HepG2 (cell line): ENCODE measurements around the gene IQCK. TPM values are rescaled to one million over a fixed set of nuclear protein-coding genes. Genes with fewer than 3 reads are reported as not detected.
A peak's percentile ranks its signal among the peaks of the same experiment; 100 is the strongest.

Experiments
- FLYWCH1 ChIP-seq: sonication (generic); formaldehyde crosslinking; IDR thresholded peaks from 2 replicates; pipeline ENCODE4 v1.8.1; 2023; ENCODE audit warnings: mild to moderate bottlenecking, missing genetic modification reagents
- HMGXB4 ChIP-seq, 2 experiments: sonication (generic) in 1 of 2; formaldehyde crosslinking in 1 of 2; IDR thresholded peaks; 2 replicates each; pipeline versions ENCODE4 v1.4.0 to v1.6.1; 2018 to 2020; ENCODE audit warnings: missing genetic modification reagents in 2 of 2, borderline replicate concordance in 1 of 2, low read depth in 1 of 2, mild to moderate bottlenecking in 1 of 2, missing biosample characterization in 1 of 2
- KLF11 ChIP-seq: IDR thresholded peaks from 2 replicates; pipeline ENCODE4 v1.6.1; 2016; ENCODE audit warnings: missing compliant biosample characterization
- MIER3 ChIP-seq: IDR thresholded peaks from 2 replicates; pipeline ENCODE4 v1.6.1; 2016; ENCODE audit warnings: missing compliant biosample characterization, borderline replicate concordance
- SAP130 ChIP-seq: IDR thresholded peaks from 2 replicates; pipeline ENCODE4 v1.6.1; 2016; ENCODE audit warnings: low read depth
- ZBTB43 ChIP-seq: sonication (generic); formaldehyde crosslinking; conservative IDR thresholded peaks from 2 replicates; pipeline ENCODE4 v1.4.0; 2020; ENCODE audit warnings: missing genetic modification reagents
- ZFP91 ChIP-seq: sonication (generic); formaldehyde crosslinking; IDR thresholded peaks from 2 replicates; pipeline ENCODE4 v1.9.0; 2022; ENCODE audit warnings: missing genetic modification reagents, mild to moderate bottlenecking, borderline replicate concordance
- ZMAT3 ChIP-seq: sonication (generic); formaldehyde crosslinking; conservative IDR thresholded peaks from 2 replicates; pipeline ENCODE4 v1.7.0; 2021; ENCODE audit warnings: missing genetic modification reagents
- polyA plus RNA-seq, 8 experiments: library from polyadenylated mRNA; depleted of rRNA in 3 of 8; stranded (reverse) in 7 of 8; unstranded in 1 of 8; fragments of >200 nt; fragmentation: Illumina TruSeq in 4 of 8; extraction: Trizol in 4 of 8; gene quantifications; 2 replicates each; pipeline versions ENCODE4 v1.2.1 to v1.2.3, GENCODE V29; 2011 to 2016; ENCODE audit warnings: low read depth in 4 of 8, missing spikeins in 1 of 8, mixed read lengths in 1 of 8; ENCODE audit not compliant: insufficient read depth in 1 of 8
- total RNA-seq, 5 experiments: library from RNA; depleted of rRNA; stranded (reverse); fragments of >200 nt; fragmentation: Illumina TruSeq; extraction: Trizol; gene quantifications; 2 replicates each; pipeline ENCODE4 v1.2.3, GENCODE V29; 2016; ENCODE audit warnings: low read depth in 1 of 5
- TF ChIP-seq, protein P1 (sequence below): sonication (generic); formaldehyde crosslinking; IDR thresholded peaks from 2 replicates; pipeline ENCODE4 v1.4.0; 2020; ENCODE audit warnings: missing genetic modification reagents
- TF ChIP-seq, protein P2 (sequence below): sonication (generic); formaldehyde crosslinking; IDR thresholded peaks from 2 replicates; pipeline ENCODE4 v1.9.0; 2021; ENCODE audit warnings: missing genetic modification reagents, mild to moderate bottlenecking, borderline replicate concordance
- TF ChIP-seq, protein P3 (sequence below): sonication (generic); formaldehyde crosslinking; IDR thresholded peaks from 2 replicates; pipeline ENCODE4 v1.4.0; 2020; ENCODE audit warnings: missing genetic modification reagents
- TF ChIP-seq, protein P4 (sequence below): sonication (generic); formaldehyde crosslinking; IDR thresholded peaks from 2 replicates; pipeline ENCODE4 v1.4.0; 2020; ENCODE audit warnings: mild to moderate bottlenecking, missing genetic modification reagents

IQCK gene
- total and polyA plus RNA-seq, 2 of the 13 experiments (the other 11 are each of a cell fraction or from before 2014, with no cell fraction given): 5.1 to 7.3 TPM

GRCh38 chr16:19884611-19885450 is 166.8 kb downstream of the IQCK start, which contains the start of gene GPRC5B (continued):
- TF ChIP-seq ZFP91: no peak
- TF ChIP-seq, protein P1, sequence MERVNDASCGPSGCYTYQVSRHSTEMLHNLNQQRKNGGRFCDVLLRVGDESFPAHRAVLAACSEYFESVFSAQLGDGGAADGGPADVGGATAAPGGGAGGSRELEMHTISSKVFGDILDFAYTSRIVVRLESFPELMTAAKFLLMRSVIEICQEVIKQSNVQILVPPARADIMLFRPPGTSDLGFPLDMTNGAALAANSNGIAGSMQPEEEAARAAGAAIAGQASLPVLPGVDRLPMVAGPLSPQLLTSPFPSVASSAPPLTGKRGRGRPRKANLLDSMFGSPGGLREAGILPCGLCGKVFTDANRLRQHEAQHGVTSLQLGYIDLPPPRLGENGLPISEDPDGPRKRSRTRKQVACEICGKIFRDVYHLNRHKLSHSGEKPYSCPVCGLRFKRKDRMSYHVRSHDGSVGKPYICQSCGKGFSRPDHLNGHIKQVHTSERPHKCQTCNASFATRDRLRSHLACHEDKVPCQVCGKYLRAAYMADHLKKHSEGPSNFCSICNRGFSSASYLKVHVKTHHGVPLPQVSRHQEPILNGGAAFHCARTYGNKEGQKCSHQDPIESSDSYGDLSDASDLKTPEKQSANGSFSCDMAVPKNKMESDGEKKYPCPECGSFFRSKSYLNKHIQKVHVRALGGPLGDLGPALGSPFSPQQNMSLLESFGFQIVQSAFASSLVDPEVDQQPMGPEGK (CRISPR knock-in tag): peak; percentile 25; the same call in 1 of the 2 replicates
- TF ChIP-seq ZMAT3: no peak
- TF ChIP-seq, protein P2, sequence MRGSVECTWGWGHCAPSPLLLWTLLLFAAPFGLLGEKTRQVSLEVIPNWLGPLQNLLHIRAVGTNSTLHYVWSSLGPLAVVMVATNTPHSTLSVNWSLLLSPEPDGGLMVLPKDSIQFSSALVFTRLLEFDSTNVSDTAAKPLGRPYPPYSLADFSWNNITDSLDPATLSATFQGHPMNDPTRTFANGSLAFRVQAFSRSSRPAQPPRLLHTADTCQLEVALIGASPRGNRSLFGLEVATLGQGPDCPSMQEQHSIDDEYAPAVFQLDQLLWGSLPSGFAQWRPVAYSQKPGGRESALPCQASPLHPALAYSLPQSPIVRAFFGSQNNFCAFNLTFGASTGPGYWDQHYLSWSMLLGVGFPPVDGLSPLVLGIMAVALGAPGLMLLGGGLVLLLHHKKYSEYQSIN (CRISPR knock-in tag): no peak
- TF ChIP-seq KLF11 (CRISPR knock-in tag): no peak
- TF ChIP-seq, protein P3, sequence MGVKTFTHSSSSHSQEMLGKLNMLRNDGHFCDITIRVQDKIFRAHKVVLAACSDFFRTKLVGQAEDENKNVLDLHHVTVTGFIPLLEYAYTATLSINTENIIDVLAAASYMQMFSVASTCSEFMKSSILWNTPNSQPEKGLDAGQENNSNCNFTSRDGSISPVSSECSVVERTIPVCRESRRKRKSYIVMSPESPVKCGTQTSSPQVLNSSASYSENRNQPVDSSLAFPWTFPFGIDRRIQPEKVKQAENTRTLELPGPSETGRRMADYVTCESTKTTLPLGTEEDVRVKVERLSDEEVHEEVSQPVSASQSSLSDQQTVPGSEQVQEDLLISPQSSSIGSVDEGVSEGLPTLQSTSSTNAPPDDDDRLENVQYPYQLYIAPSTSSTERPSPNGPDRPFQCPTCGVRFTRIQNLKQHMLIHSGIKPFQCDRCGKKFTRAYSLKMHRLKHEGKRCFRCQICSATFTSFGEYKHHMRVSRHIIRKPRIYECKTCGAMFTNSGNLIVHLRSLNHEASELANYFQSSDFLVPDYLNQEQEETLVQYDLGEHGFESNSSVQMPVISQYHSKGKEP: no peak
- no peak for TF ChIP-seq MIER3
- TF ChIP-seq, protein P4, sequence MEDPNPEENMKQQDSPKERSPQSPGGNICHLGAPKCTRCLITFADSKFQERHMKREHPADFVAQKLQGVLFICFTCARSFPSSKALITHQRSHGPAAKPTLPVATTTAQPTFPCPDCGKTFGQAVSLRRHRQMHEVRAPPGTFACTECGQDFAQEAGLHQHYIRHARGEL (CRISPR knock-in tag): 0 out of 2 replicates have a peak, but pooled peaks have one; percentile 34
- TF ChIP-seq HMGXB4 (CRISPR knock-in tag; IDR thresholded peaks at IDR 0.05; ENCODE audit: borderline replicate concordance in 1 of 2, low read depth in 1 of 2): 0 out of 4 replicates have a peak, but pooled peaks of 1 of the 2 experiments have one; percentile 17
- peak; percentile 13; the same call in 1 of the 2 replicates for TF ChIP-seq SAP130 (CRISPR knock-in tag)
- no peak for TF ChIP-seq ZBTB43 (CRISPR knock-in tag)
- TF ChIP-seq FLYWCH1 (CRISPR knock-in tag): no peak
